Ovary (tissue), 9 donors: ENCODE results near the gene RGS7. TPM values are rescaled to one million over a fixed set of nuclear protein-coding genes. Genes with fewer than 3 reads are reported as not detected.

ENCODE experiments used
- DNase-seq, 5 donors: peaks; one replicate each; pipeline ENCODE4 v3.0.0-alpha.2; 2019 to 2020
- H3K27ac ChIP-seq, 2 donors: fragments of 200-600 bp; one replicate each; pipeline versions ENCODE4 v1.5.1 to v1.8.0; 2019 to 2022
- H3K27me3 ChIP-seq: fragments of 200-600 bp; one replicate; pipeline ENCODE4 v1.8.0; 2022
- H3K36me3 ChIP-seq: fragments of 200-600 bp; sonication (generic); one replicate; pipeline ENCODE4 v1.5.1; 2019
- H3K4me1 ChIP-seq: one replicate; pipeline ENCODE4 v1.8.1; 2013; ENCODE audit warnings: mild to moderate bottlenecking, moderate library complexity; ENCODE audit not compliant: insufficient read depth
- H3K4me3 ChIP-seq: fragments of 200-600 bp; sonication (generic); one replicate; pipeline ENCODE4 v1.5.1; 2017
- H3K9me3 ChIP-seq, 2 donors: fragments of 200-600 bp in 1 of 2; sonication (generic) in 1 of 2; one replicate each; pipeline versions ENCODE4 v1.5.1 to v1.8.1; 2013 to 2019; ENCODE audit warnings: mild to moderate bottlenecking in 1 of 2, moderate library complexity in 1 of 2
- CTCF ChIP-seq, 3 donors: fragments of 450-650 bp in 2 of 3; fragments of 200-600 bp in 1 of 3; IDR thresholded peaks; one replicate each; pipeline versions ENCODE4 v1.5.1 to v1.8.0; 2016 to 2022; ENCODE audit warnings: antibody characterized with exemption in 3 of 3, mild to moderate bottlenecking in 1 of 3
- EP300 ChIP-seq: sonication (generic); formaldehyde crosslinking; IDR thresholded peaks from one replicate; pipeline ENCODE4 v1.6.1; 2017; ENCODE audit warnings: antibody characterized with exemption
- POLR2A ChIP-seq: fragments of 450-650 bp; IDR thresholded peaks from one replicate; pipeline ENCODE4 v1.6.1; 2017; ENCODE audit warnings: antibody characterized with exemption, mild to moderate bottlenecking, moderate library complexity
- WGBS, 3 donors: extraction: QIAGEN DNeasy Blood & Tissue Kit in 1 of 3; methylation state at CpG; one replicate each; pipeline versions ENCODE4 v1.1.5 to v1.1.7; 2013 to 2017; 5-methylcytosine and 5-hydroxymethylcytosine counted together
- intact Hi-C, 4 donors: fragments of 100-400 bp; cut with DNase I; formaldehyde crosslinking; loops; one replicate each; pipeline versions ENCODE4 v1.11.0 to v1.15.1; 2022 to 2023
- polyA plus RNA-seq, 2 donors: library from polyadenylated mRNA; stranded (reverse); fragments of 200-250 nt in 1 of 2; fragments of 350-450 nt in 1 of 2; fragmentation: Illumina TruSeq in 1 of 2; extraction: RNeasy Lipid Tissue Mini Kit (QIAGEN cat#74804) in 1 of 2; gene quantifications; one replicate each; pipeline ENCODE4 v1.2.3, GENCODE V29; 2013 to 2014
- total RNA-seq, 7 donors: library from RNA; depleted of rRNA in 2 of 7; stranded (reverse); fragments of >200 nt in 2 of 7; fragmentation: NEBNext Ultra II Directional in 3 of 7; extraction: Animal tissue kit (Norgen Biotek cat#: 25700) in 3 of 7; gene quantifications; one replicate each; pipeline versions ENCODE4 v1.1.0 to v1.2.4, GENCODE V29; 2016 to 2023
- donor health status: DM: no; HTN: no; CAD: no; lungs with moderate emphysema.
- donor health status: DM: no; HTN: no; CAD: no.
- donor health status: Bipolar disorder and iron deficiency.
- donor health status: DM: yes; HTN: yes; CAD: no.
- donor health status: DM: no; HTN: no; CAD: no.
- donor health status: DM: yes; HTN: yes; CAD: no.

Gene RGS7
- total and polyA plus RNA-seq, 9 donors = 0.10 to 1.00 (median 0.37) TPM; not detected in 1

GRCh38 chr1:241331328-241332036 is 25.5 kb downstream of the RGS7 start:
- Histone ChIP-seq H3K36me3 (no peaks in the 10 kb centered on the region), H3K4me1 (no peaks in the 10 kb centered on the region), H3K4me3 (no peak overlapping the region), H3K9me3 (no peaks in the 10 kb centered on the region), H3K27me3 (no peaks in the 10 kb centered on the region), H3K27ac (no peak overlapping the region)
- 74 to 83% (median 80%) methylated on average over 3 of the region's 3 CpGs for WGBS, 3 donors
- no peak for DNase-seq
- intact Hi-C loops = no loop called here
- no peak for TF ChIP-seq EP300
- no peak for TF ChIP-seq POLR2A
- TF ChIP-seq CTCF (IDR thresholded peaks at IDR 0.05) = no peak

GRCh38 chr1:241330619-241331327 is 26.2 kb downstream of the RGS7 start:
- DNase-seq = no peak
- intact Hi-C loops = no loop called here
- 65 to 84% (median 79%) methylated on average over 1 of the region's 1 CpG for WGBS, 3 donors
- H3K36me3 ChIP-seq = no peaks in the 10 kb centered on the region
- no peaks in the 10 kb centered on the region for H3K9me3 ChIP-seq
- H3K4me1 ChIP-seq = no peaks in the 10 kb centered on the region
- no peak overlapping the region for H3K27ac ChIP-seq
- TF ChIP-seq CTCF (IDR thresholded peaks at IDR 0.05) (no peak), POLR2A (no peak), EP300 (no peak)
- H3K27me3 ChIP-seq = no peaks in the 10 kb centered on the region
- no peak overlapping the region for H3K4me3 ChIP-seq

GRCh38 chr1:241325456-241325855 is 31.5 kb downstream of the RGS7 start:
- DNase-seq = no peak
- Histone ChIP-seq H3K27ac (no peak overlapping the region), H3K9me3 (no peaks in the 10 kb centered on the region), H3K4me1 (no peaks in the 10 kb centered on the region), H3K4me3 (no peak overlapping the region), H3K36me3 (no peaks in the 10 kb centered on the region), H3K27me3 (no peaks in the 10 kb centered on the region)
- 67 to 68% (median 67%) methylated on average over 2 of the region's 2 CpGs for WGBS, 3 donors
- intact Hi-C loops = no loop called here
- TF ChIP-seq EP300 (no peak), POLR2A (no peak), CTCF (IDR thresholded peaks at IDR 0.05) (no peak)

- H3K27me3 ChIP-seq = no peaks in the 10 kb centered on the region
- no peaks in the 10 kb centered on the region for H3K4me1 ChIP-seq
- no peak overlapping the region for H3K4me3 ChIP-seq
- H3K36me3 ChIP-seq = no peaks in the 10 kb centered on the region
- intact Hi-C loops = no loop called here
- H3K27ac ChIP-seq = no peak overlapping the region
- no peaks in the 10 kb centered on the region for H3K9me3 ChIP-seq
- TF ChIP-seq CTCF (IDR thresholded peaks at IDR 0.05) (no peak), EP300 (no peak), POLR2A (no peak)
- DNase-seq = peak in 1 of 5 donors; percentile 19
- 39 to 44% (median 42%) methylated on average over 9 of the region's 9 CpGs for WGBS, 3 donors
Measured at GRCh38 chr1:241323514-241324195, 33.4 kb downstream of the RGS7 start.
